Activated CD4-positive, alpha-beta T cell treated with anti-CD3 and anti-CD28 coated beads, Interleukin-2, Interleukin-4, amounts not matched to agents 100 ng/mL and 50 ng/mL, durations not matched to agents 16 hours and 8 hours (primary cell): ENCODE measurements around the gene DNAJC12.
"Not testable (repeated sequence)": the region's sequence is repeated elsewhere in the genome, so short reads cannot be mapped to it uniquely, and the experiment has no call there.

Experiments used
- DNase-seq: peaks from one replicate; pipeline ENCODE4 v3.0.0-alpha.2; 2020; ENCODE audit warnings: low spot score

DNAJC12 gene

DNA sequence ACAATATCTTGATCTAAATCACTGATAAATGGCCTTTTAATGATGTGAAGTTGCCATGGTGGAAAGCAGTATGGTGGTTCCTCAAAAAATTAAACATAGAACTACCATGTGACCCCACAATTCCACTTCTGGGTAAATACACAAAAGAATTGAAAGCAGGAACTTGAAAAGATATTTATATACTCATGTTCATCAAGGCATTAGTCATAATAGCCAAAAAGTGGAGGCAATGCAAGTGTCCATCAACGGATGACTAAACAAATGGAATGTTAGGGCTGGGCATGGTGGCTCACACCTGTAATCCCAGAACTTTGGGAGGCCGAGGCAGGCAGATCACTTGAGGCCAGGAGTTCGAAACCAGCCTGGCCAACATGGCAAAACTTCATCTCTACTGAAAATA, 2.0 kb upstream of the DNAJC12 start:
- DNase-seq = no peak

DNA sequence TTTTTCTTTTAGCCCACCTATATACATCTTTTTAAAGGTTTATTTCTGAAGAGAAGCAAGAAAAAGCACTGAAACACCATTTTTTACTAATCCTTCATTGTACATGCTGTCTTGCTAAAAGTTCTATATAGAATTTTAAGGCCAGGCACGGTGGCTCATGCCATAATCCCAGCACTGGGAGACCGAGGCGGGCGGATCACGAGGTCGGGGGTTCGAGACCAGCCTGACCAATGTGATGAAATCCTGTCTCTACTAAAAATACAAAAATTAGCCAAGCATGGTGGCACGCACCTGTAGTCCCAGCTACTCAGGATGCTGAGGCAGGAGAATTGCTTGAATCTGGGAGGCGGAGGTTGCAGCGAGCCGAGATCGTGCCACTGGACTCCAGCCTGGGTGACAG, 1.5 kb upstream of the DNAJC12 start:
- not testable (repeated sequence) for DNase-seq

DNA sequence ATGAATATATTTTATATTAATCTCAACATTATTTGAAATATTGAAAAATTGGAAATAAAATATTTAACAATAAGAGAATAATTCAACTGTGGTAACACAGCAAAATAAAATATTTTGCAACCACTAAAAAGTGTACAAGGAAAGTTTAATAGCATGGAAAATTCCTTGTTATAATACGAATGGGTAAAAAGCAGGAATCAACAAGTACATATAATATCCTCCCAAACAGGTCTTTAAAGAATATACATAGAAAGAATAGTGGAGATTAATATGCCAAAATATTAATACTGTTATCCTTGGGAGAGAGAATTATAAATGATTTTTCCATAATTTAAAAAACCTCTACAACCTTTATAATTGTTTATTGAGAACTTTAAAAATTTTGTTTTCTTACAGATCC, 1.0 kb downstream of the DNAJC12 start:
- no peak for DNase-seq

DNA sequence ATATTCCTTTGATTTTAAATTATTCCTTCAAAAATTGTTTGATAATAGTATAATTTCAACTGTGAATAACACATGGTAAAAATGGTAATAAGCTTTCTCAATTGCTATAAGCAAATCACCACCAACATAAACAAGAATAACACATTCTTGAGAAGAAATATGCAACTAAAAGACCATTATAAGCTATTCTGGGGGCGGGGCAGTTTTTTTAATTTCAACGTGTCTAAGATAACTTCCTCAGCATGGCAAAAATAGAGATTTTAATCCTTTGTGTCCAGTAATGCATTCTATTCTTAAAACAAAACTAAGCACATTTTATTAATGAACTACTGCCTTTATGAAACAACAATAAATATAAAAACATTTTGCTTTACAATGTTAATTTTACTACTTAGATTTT, 1.5 kb downstream of the DNAJC12 start:
- DNase-seq = no peak

DNA sequence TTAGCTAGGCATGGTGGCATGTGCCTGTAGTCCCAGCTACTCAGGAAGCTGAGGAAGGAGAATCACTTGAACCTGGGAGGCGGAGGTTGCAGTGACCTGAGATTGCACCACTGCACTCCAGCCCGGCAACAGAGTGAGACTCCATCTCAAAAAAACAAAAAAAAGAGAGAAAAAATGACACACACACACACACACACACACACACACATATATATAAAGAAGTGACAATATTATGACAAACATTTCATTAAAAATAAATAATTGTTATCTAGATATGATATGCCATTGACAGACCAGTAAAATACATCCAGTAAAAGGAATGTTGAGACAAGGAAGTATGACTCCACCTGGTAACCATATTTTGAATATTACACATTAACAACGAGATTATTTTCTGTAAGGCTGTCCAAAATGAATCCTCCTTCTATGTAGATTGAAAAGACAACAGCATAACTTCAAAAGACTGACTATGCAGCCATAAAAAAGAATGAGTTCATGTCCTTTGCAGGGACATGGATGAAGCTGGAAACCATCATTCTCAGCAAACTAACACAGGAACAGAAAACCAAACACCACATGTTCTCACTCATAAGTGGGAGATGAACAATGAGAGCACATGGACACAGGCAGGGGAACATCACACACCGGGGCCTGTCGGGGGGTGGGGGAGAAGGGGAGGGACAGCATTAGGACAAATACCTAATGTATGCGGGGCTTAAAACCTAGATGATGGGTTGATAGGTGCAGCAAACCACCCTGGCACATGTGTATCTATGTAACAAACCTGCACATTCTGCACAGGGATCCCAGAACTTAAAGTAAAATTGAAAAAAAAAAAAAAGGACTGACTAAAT, 2.2 kb downstream of the DNAJC12 start:
- DNase-seq = not testable (repeated sequence)

DNA sequence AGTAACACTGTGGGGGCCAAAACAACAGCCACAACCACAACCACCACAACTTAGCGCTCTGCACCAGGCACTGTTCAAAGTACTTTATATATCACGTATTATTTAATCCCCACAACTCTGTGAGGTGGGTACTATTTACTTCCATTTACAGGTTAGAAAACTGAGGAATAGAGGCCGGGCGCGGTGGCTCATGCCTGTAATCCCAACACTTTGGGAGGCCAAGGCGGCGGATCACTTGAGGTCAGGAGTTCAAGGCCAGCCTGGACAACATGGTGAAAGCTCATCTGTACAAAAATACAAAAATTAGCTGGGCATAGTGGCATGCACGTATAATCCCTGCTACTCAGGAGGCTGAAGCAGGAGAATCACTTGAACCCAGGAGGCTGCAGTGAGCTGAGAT, 3.6 kb downstream of the DNAJC12 start:
- no peak for DNase-seq

DNA sequence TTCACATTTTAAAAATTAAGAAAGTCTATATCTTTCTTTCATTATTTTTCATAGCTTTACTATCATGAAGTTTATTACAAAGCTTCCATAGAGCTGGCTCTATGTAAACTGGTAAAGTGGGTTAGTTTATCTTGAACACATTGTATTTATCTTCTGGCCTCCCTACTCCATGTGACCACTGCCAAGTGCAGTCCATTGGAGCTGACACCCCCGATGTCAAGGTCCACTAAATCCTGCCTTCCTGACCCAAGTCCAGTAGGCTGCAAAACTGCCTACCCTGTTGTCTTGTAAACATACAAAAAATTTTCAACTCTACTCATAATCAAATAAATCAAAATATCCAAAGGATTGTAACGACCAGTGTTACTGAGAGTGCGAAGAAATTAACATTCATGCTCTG, 10.2 kb downstream of the DNAJC12 start:
- DNase-seq = no peak

DNA sequence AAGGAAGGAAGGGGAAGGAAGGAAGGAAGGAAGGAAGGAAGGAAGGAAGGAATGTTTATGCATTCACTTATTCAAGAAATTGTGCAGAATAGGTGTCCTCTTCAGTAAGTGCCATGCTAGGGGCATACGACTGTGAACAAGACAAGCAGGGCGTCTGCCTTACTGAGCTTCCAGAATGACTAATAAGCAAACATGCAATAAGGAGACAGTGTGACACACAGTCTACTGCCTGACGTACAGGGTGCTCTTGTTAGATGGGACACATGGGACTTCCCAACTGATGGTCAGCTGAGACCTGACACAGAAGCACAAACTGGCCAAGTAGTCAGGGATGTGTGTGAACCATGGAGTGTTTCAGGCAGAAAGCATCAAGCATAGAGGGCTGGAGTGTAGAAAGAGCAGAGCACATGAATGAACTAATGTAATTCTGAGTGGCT, 18.2 kb downstream of the DNAJC12 start:
- peak; percentile 44 for DNase-seq

DNA sequence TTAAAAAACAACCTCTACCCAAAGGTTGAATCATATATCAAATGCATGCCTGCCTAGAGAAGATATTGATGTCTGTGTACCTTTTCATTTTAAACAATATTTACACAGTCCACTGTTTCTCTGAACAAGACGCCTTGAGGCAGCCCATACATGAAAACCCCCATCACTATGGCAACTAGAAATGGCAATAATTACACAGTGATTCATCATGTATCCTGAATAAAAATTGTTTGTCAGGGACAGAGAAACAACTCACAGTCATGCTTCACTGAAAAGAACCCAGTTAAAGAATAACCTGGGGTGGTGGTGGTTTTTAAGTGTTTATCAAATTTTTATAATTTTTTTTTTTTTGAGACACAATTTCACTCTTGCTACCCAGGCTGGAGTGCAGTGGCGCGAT, 19.7 kb downstream of the DNAJC12 start:
- DNase-seq = peak; percentile 44

DNA sequence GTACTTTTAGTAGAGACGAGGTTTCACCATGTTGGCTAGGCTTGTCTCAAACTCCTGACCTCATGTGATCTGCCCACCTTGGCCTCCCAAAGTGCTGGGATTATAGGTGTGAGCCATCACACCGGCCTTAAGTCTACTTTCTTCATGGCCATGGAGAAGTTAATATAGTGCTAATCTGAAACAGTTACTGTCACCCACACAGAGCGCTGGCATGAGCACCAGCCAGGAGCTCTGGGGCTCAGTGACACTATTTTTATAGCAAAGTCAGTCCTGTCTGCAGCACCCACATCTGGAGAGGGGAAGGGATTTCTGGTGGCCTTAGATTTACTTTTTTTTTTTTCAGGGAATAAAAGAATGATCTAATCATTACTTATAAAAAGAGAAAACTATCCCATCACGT, 21.3 kb downstream of the DNAJC12 start:
- no peak for DNase-seq

DNA sequence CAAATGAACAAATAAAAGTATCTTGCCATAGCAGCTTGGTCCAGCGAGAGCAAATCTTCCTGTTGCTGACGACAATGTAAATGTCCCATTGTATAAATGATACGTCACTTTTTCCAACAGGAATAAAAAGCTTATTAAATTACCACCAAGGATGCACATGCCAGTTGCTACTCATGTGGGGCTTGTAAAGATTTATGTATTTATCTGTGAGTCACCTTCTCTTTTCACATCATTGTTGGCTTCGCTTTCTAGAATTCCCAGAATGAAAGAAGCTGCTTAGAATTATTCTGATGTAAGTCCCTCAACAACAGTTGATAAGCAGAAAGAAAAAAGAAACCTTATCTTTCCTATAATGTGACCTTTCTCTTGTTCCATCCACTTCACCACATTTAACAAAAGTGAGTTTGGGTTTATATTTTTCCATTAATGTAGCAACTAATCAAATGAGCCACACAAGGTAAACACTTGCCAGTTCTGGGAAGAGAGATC, 22.4 kb downstream of the DNAJC12 start:
- peak; percentile 49 for DNase-seq

DNA sequence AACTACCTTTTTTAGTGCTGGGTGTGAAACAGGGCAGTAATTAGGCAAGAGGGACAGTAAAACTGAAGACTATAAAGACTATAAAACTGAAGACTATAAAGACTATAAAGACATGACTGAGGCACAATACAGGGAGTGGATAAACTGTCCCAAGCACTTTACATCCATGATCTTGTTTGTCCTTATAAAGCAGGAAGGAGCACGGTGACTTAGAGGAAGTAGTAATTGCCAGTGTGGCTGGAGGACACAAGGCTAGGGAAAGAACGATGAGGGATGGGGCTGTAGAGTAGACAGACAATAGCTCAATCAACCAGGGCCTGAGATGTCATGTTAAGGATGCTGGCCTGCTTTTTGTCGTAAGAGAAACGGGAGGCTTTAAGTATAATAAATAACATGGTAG, 26.0 kb downstream of the DNAJC12 start:
- DNase-seq = no peak

DNA sequence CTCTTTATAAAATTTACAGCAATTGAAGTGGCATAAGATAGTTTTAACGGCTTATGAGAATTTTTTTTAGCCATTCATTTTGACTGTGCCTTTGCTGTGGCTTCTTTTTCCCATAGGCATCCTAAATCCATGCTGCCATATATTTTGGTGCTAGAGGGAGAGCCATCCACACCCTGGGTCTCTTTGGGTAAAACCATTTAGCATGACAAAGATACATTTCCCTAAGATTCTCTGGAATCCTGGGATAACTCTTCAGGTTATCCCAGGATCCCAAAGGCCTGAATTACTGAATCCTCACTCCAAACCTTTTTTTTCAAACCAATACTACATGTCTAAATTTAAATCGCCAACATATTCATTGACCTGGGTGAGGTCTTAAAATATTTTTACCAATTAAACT, 28.9 kb downstream of the DNAJC12 start:
- no peak for DNase-seq

DNA sequence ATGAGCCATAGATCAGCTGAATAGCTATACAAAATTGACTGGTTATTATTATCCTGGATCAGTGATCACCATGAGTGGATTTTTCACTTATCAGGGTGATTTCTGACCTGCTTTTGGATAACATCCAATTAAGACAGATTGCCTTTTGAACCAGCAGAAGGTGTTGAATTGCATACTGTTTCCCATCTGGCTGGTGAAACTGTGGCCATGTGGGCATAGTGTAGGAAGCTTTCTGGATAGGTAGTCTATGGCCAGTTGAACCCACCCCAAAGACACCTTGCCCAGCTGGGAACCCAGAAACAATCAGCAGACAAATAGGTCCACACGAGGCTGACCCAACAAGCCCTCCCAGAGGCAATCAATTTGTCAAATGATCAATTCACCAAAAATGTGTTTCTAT, 29.3 kb downstream of the DNAJC12 start:
- DNase-seq = no peak

DNA sequence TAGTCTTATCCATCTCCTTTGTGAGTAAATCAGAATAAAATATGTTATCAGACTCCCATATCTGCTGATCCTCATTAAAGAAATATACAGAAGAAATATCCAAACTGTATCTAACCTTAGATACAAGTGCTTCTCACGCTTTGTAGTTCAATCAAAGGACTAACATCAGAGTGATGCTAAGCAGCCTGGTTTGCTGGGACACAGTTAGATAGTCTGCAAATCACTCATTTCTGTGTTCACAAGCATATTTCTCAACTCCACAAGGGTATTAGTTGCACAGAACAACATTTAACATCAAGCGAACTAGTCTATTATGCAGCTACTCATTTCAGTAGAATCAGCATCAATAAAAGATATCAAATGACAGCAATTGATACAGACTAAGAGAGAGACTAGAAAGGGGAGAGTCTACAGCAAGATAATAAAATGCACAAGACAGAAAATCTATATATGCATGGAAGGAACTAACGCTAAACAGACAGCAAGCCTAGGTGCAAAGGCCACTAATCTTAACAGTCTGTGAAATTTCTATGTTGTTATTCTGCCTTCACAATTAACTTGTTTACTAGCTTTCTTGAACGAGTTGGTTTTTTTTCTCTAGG, 30.0 kb downstream of the DNAJC12 start:
- DNase-seq = no peak

DNA sequence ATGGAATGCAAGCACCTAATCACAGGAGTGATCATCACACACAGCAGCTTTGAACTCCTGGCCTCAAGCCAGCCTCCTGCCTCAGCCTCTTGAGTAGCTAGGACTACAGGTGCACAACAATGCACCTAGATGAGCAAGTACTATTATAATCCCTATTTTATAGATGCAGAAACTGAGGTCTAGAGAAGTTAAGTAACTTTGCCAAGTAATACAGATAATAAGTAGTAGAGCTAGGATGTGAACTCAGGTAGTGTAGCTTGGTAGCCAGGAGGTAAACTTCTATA, 33.7 kb downstream of the DNAJC12 start:
- DNase-seq = no peak

DNA sequence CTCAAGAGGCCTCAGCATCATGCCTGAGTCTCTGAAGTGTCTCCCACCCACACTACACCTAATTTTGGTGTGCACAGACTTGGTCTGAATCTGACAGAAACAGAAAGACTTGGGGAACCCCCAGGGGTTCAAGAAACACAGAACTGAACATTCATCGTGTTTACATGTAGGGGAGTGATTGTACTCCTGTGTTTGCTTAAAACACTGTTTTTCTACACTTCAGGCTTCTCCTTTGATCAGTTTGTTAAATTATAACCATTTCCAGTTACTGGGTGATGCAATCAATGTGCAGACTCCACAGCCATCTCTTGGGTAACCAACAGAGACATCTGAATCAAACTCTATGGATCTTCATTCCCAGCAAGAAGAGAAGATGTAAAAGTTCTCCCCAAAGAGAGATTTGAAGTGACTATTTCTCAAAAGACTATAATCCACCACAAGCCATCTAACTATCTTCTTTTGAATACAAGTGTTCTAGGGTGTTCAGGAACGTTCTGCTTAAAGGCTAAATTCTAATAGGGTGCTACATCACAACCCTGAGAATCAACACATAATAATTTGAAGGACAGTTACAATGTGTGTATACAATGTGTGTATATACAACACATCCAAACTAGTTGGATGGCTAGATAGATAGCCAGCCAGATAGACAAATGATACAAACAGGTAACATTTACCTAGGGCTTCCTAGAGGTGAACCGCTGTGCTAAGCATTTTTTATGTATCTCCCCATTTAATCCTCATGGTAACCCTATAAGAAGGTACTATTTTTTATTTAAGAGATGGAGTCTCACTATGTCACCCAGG, 34.2 kb downstream of the DNAJC12 start:
- peak; percentile 50 for DNase-seq

DNA sequence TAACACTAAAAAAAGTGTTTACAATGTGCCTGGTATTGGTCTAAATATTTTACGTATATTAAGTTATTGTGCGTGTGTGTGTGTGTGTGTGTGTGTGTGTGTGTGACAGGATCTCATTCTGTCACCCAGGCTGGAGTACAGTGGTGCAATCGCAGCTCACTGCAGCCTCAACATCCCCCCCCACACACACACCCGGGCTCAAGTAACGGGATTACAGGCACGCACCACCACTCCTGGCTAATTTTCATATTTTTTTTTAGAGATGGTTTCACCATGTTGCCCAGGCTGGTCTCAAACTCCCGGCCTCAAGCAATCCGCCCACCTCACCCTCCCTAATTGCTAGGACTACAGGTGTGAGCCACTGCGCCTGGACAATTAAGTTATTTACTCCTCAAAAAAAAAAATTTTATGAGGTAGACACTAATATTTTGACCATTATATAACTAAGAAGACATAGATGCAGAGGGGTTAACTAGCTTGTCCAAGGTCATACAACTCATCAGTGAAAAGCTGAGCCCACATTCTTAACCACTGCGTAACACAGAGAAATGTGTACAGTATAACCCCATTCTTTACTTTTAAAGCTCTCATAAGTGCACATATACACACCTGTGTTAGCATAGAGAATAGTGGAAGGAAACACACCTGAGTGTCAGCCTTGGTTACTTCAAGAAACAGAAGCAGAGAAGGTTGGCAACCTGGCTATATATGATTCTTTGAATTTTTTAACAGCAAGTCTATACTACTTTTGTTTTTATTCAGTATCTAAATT, 35.0 kb downstream of the DNAJC12 start:
- DNase-seq = no peak

DNA sequence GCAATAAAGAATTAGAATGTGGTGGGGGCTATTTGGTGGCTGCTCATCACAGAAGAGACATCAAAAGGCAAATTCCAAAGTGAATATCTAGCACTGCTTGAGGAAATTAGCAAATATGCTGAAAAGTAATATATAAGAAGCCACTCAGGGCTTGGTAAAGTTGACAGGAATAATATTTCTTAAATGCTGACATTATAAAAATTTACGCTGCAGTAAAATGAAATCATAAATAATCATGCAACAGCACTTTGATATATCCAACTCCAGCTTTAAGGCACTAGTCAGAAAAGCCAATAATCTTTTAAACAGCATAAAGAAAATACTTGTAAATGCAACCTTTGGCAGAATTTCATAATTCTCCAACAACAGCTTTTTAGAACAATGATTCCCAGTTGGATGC, 36.9 kb downstream of the DNAJC12 start:
- no peak for DNase-seq

DNA sequence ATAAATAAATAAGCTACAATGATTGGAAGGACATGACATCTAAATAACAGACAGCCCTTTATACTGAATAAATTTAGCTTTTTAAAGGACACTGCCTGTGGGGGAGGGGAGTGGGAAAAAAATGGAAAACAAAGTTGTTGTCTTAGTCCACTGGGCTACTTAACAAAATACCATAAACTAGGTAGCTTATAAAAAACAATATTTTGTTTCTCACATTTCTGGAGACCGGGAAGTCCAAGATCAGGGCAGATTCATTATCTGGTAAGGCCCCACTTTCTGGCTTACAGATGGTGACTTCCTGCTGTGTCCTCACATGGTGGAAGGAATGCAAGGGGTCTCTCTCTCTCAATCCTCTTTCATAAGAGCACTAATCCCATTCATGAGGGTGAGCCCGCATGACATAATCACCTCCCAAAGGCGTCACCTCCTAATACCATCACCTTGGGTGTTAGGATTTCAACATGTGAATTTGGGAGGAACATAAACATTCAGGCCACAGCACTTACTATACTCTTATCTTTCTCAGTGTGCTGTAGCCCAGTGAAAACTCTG, 43.0 kb downstream of the DNAJC12 start:
- no peak for DNase-seq

DNA sequence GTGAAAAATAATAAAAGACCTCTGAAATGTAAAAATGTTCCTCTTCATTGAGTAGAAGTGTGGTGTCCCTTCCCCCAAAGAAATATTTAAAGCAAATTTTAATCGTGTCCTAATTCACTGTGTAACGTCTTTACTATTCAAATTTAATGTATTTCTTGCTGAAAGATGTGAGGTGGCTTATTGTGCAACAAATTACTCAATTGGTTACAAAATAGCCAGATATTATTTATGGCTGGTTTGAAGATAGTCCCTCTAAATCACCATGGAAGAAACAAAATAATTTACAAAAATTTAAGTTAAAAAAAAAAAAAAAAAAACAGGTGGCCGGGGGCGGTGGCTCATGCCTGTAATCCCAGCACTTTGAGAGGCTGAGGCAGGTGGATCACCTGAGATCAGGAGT, 43.7 kb downstream of the DNAJC12 start:
- DNase-seq = no peak

DNA sequence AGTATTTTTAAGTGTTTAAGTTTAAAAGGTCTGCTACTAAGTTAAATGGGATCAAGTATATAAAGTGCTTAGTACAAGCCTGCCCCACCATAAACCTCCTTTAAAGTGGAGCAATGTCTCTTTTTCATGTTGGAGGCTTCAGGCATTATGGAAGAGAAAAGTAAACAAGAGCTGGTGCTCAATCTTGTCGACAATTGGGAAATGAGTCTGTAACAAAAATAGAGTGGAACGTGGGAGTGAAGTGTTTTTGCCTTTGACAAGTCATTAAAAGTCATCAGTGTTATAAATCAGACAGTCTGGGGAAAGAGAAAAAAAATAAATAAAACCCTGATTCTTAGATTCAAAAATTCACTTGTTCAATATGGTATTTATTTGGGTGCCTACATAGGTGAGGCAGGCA, 44.7 kb downstream of the DNAJC12 start:
- DNase-seq = no peak
